Measurements from ENCODE around the gene CCDC167.

Gene CCDC167

DNA sequence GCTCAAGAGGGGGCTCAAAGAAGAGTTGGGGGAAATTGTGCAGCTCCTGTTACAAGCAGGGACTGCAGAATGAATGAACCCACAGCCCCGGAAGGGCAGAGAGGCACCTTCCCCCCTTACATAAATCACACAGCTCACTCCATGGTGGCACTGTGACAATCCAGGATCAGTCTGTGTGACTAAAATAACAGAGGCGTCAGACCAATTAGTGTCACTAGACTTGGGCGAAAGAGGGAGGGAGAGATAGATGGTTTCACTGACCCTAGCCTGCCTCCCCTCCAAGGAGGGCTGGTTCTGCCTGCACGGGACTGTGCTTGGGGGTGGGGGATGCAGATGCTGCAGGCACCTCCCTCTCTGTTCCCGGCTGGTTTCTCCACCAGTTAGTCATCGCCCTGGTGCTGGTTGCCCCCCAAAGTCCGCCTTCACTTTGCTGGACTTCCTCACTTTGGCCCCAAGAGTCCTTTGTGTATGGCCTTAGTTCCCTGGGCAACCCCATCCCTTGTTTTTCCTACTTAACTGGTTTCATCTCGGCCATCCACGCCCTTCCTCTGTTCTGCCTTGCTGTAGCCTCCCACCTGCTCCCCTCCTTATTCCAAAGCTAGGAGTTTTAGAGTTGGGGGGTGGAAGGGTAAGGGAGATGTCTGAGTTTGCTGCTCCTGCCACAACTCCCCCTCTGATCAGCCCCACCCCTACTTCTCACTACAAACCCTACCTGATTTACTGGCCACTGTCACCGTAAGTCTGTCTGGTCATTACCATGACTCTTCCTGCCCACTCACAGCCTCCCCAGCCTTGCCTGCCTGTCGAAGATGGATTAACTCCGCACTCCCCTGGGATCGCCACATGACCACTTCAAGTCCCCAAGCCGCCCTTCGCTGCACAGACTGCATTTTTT, 17.7 kb downstream of the CCDC167 start:
- no CpG with 5 or more reads among the region's 15 CpGs for WGBS (ENCODE audit: extremely low coverage, insufficient coverage, insufficient read length)
- peaks cover 48 to 65% of the 10 kb centered on the region in 2 experiments for H3K36me3 ChIP-seq (ENCODE audit: control insufficient read depth in 1 of 2, insufficient read depth in 2 of 2, low read length in 2 of 2)

DNA sequence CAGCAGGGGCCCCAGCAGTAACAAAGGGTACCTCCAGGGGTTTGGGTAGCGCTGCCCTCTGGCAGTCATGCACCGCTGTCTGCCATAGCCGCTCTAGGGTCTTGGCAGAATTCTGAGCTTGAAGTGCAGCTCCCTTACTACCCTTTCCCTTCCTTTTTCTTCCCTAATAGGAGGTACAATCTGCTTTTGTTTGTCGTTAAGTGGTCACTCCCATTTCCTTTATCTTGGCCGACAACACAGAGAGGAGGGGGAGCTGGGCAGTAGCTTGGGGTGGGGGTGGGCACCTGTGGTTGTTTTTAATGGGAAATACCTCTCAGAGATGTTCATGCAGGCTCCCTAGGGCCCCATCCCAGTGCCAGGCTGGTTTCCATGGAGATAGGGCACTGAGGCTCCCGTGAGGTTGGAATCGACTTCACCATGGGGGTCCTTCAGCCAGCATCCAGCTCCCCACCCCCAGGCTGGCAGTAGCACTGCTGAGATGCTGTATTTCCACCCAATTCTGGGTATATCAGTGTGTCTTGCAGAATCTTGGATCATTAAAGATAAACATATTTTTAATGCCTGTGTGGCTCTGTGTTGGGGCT, 18.6 kb downstream of the CCDC167 start:
- no peaks in the 10 kb centered on the region for H3K27me3 ChIP-seq (ENCODE audit: insufficient read depth, low read length)
- no peak overlapping the region for H4K8ac ChIP-seq (ENCODE audit: low read depth, low read length)
- H4K91ac ChIP-seq (ENCODE audit: low read depth, low read length): no peak overlapping the region
- H2AK5ac ChIP-seq (ENCODE audit: low read length): no peak overlapping the region
- no peaks in the 10 kb centered on the region for H3K79me1 ChIP-seq (ENCODE audit: low read length)
- no peak overlapping the region for H2BK120ac ChIP-seq (ENCODE audit: insufficient read depth, low read length, poor library complexity)
- no peak for DNase-seq
- H3K27ac ChIP-seq (ENCODE audit: low read depth, low read length): no peak overlapping the region
- no peak overlapping the region for H3K9ac ChIP-seq (ENCODE audit: low read length)
- H2AFZ ChIP-seq (ENCODE audit: insufficient read depth, low read length, poor library complexity): no peak overlapping the region
- H3K36me3 ChIP-seq (ENCODE audit: control insufficient read depth in 1 of 2, insufficient read depth in 2 of 2, low read length in 2 of 2): peaks cover 51 to 71% of the 10 kb centered on the region in 2 experiments
- no peak overlapping the region for H4K12ac ChIP-seq (ENCODE audit: low read depth, low read length)
- H3K4me2 ChIP-seq (ENCODE audit: low read length): no peak overlapping the region
- H3K4me3 ChIP-seq (ENCODE audit: low read depth, low read length): no peak overlapping the region
- H3K9me3 ChIP-seq (ENCODE audit: insufficient read depth, low read depth, low read length): no peaks in the 10 kb centered on the region
- no peak overlapping the region for H2BK5ac ChIP-seq (ENCODE audit: low read depth, low read length, poor library complexity)
- no peak overlapping the region for H3K18ac ChIP-seq (ENCODE audit: low read length)
- H3K14ac ChIP-seq (ENCODE audit: low read length): no peak overlapping the region
- H2BK12ac ChIP-seq (ENCODE audit: low read length): no peak overlapping the region
- no peak overlapping the region for H3K4ac ChIP-seq (ENCODE audit: low read depth, low read length)
- WGBS (ENCODE audit: extremely low coverage, insufficient coverage, insufficient read length): no CpG with 5 or more reads among the region's 7 CpGs
- no peaks in the 10 kb centered on the region for H3K4me1 ChIP-seq (ENCODE audit: control insufficient read depth in 1 of 2, insufficient read depth in 2 of 2, low read length in 2 of 2)
- H3K23ac ChIP-seq (ENCODE audit: low read length): no peak overlapping the region
- no peaks in the 10 kb centered on the region for H3K79me2 ChIP-seq (ENCODE audit: control insufficient read depth, insufficient read depth, low read length, poor library complexity)

More for the DNA sequence above, 17.7 kb downstream of the CCDC167 start:
- Histone ChIP-seq H3K4ac (ENCODE audit: low read depth, low read length) (no peak overlapping the region), H4K8ac (ENCODE audit: low read depth, low read length) (no peak overlapping the region), H2BK12ac (ENCODE audit: low read length) (no peak overlapping the region), H3K27ac (ENCODE audit: low read depth, low read length) (no peak overlapping the region), H3K79me1 (ENCODE audit: low read length) (no peaks in the 10 kb centered on the region), H2BK120ac (ENCODE audit: insufficient read depth, low read length, poor library complexity) (no peak overlapping the region), H4K91ac (ENCODE audit: low read depth, low read length) (no peak overlapping the region), H3K18ac (ENCODE audit: low read length) (no peak overlapping the region), H4K12ac (ENCODE audit: low read depth, low read length) (no peak overlapping the region), H2AFZ (ENCODE audit: insufficient read depth, low read length, poor library complexity) (no peak overlapping the region), H3K9ac (ENCODE audit: low read length) (no peak overlapping the region), H3K23ac (ENCODE audit: low read length) (no peak overlapping the region), H3K4me2 (ENCODE audit: low read length) (no peak overlapping the region), H3K4me1 (ENCODE audit: control insufficient read depth in 1 of 2, insufficient read depth in 2 of 2, low read length in 2 of 2) (no peaks in the 10 kb centered on the region), H3K79me2 (ENCODE audit: control insufficient read depth, insufficient read depth, low read length, poor library complexity) (no peaks in the 10 kb centered on the region), H2BK5ac (ENCODE audit: low read depth, low read length, poor library complexity) (no peak overlapping the region), H3K27me3 (ENCODE audit: insufficient read depth, low read length) (no peaks in the 10 kb centered on the region), H3K9me3 (ENCODE audit: insufficient read depth, low read depth, low read length) (no peaks in the 10 kb centered on the region), H3K4me3 (ENCODE audit: low read depth, low read length) (no peak overlapping the region), H2AK5ac (ENCODE audit: low read length) (no peak overlapping the region), H3K14ac (ENCODE audit: low read length) (no peak overlapping the region)
- DNase-seq: no peak

DNA sequence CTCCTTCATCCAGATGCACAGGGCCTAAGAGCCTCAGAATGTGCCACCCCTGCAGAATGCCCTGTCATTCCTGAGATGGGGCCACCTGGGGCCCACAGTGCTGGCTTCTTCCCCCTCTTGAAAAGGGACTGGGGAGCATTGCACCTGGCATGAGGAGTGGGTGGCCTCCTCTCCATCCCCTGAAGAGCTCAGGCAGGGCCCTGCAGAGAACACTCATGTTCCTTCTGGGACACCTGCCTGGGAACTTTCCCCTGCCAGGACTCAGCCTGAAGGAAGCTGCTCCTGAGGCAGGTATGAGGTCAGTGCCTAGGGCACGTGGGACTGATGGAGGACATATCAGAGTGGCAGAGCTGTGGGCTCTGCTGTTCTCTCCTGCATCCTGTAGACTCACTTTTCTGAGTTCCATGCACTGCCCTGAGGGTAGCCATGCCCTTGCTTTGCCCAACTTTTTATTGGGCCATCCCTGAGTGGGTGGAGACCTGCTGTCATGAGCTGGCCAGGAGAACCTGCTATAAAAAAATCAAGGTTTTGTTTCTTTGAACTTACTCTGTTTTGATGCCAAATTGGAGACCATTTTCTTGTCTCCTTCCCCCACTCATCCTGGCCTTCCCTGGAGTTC, 19.5 kb downstream of the CCDC167 start:
- H4K91ac ChIP-seq (ENCODE audit: low read depth, low read length): no peak overlapping the region

DNA sequence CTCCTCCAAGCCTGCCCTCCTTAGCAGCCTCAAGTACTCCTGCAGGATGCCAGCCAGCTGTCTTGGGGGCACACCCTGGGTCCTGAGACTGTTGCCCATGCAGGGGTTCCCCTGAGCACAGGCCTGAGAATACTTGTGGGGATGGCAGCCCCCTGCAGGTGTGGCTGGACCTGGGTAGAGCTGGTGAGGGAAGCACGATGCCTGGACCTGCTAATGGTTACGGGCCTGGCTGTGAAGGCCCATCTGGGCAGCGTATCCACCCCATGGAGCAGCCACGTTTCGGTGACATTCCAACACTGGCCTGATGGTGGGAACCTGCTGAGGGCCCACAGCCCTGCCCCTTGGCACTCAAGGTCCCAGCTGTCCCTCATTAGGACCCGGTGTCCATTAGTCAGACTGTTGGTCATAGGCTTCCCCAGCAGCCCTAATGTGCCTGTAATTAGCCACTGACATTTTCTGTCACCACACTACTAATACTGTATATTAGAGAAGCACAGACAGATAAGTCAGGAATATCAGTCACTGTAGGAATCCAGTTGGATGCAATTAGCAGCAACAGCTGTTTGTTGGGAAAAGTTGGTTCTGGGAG, 20.3 kb downstream of the CCDC167 start:
- Histone ChIP-seq H4K91ac (ENCODE audit: low read depth, low read length) (no peak overlapping the region), H3K79me2 (ENCODE audit: control insufficient read depth, insufficient read depth, low read length, poor library complexity) (no peaks in the 10 kb centered on the region), H3K79me1 (ENCODE audit: low read length) (no peaks in the 10 kb centered on the region), H3K4me1 (ENCODE audit: control insufficient read depth in 1 of 2, insufficient read depth in 2 of 2, low read length in 2 of 2) (no peaks in the 10 kb centered on the region), H3K14ac (ENCODE audit: low read length) (no peak overlapping the region), H4K12ac (ENCODE audit: low read depth, low read length) (no peak overlapping the region), H3K36me3 (ENCODE audit: control insufficient read depth in 1 of 2, insufficient read depth in 2 of 2, low read length in 2 of 2) (peaks cover 66 to 87% of the 10 kb centered on the region in 2 experiments), H4K8ac (ENCODE audit: low read depth, low read length) (no peak overlapping the region), H3K23ac (ENCODE audit: low read length) (no peak overlapping the region), H3K9me3 (ENCODE audit: insufficient read depth, low read depth, low read length) (no peaks in the 10 kb centered on the region), H2BK120ac (ENCODE audit: insufficient read depth, low read length, poor library complexity) (no peak overlapping the region), H3K27me3 (ENCODE audit: insufficient read depth, low read length) (no peaks in the 10 kb centered on the region), H2BK5ac (ENCODE audit: low read depth, low read length, poor library complexity) (no peak overlapping the region), H2BK12ac (ENCODE audit: low read length) (no peak overlapping the region), H2AK5ac (ENCODE audit: low read length) (no peak overlapping the region), H2AFZ (ENCODE audit: insufficient read depth, low read length, poor library complexity) (no peak overlapping the region), H3K4me2 (ENCODE audit: low read length) (no peak overlapping the region), H3K18ac (ENCODE audit: low read length) (no peak overlapping the region), H3K4me3 (ENCODE audit: low read depth, low read length) (no peak overlapping the region), H3K27ac (ENCODE audit: low read depth, low read length) (no peak overlapping the region), H3K9ac (ENCODE audit: low read length) (no peak overlapping the region), H3K4ac (ENCODE audit: low read depth, low read length) (no peak overlapping the region)
- WGBS (ENCODE audit: extremely low coverage, insufficient coverage, insufficient read length): no CpG with 5 or more reads among the region's 6 CpGs
- no peak for DNase-seq

More for the DNA sequence above, 19.5 kb downstream of the CCDC167 start:
- H3K36me3 ChIP-seq (ENCODE audit: control insufficient read depth in 1 of 2, insufficient read depth in 2 of 2, low read length in 2 of 2): peaks cover 57 to 78% of the 10 kb centered on the region in 2 experiments
- H3K79me2 ChIP-seq (ENCODE audit: control insufficient read depth, insufficient read depth, low read length, poor library complexity): no peaks in the 10 kb centered on the region
- H3K27ac ChIP-seq (ENCODE audit: low read depth, low read length): no peak overlapping the region
- no peak overlapping the region for H3K14ac ChIP-seq (ENCODE audit: low read length)
- no peak overlapping the region for H2BK5ac ChIP-seq (ENCODE audit: low read depth, low read length, poor library complexity)
- no peak for DNase-seq
- H3K18ac ChIP-seq (ENCODE audit: low read length): no peak overlapping the region
- no CpG with 5 or more reads among the region's 1 CpG for WGBS (ENCODE audit: extremely low coverage, insufficient coverage, insufficient read length)
- no peak overlapping the region for H2BK12ac ChIP-seq (ENCODE audit: low read length)
- H3K4me3 ChIP-seq (ENCODE audit: low read depth, low read length): no peak overlapping the region
- H2BK120ac ChIP-seq (ENCODE audit: insufficient read depth, low read length, poor library complexity): no peak overlapping the region
- no peaks in the 10 kb centered on the region for H3K4me1 ChIP-seq (ENCODE audit: control insufficient read depth in 1 of 2, insufficient read depth in 2 of 2, low read length in 2 of 2)
- H3K9me3 ChIP-seq (ENCODE audit: insufficient read depth, low read depth, low read length): no peaks in the 10 kb centered on the region
- H2AFZ ChIP-seq (ENCODE audit: insufficient read depth, low read length, poor library complexity): no peak overlapping the region
- H3K23ac ChIP-seq (ENCODE audit: low read length): no peak overlapping the region
- no peak overlapping the region for H4K8ac ChIP-seq (ENCODE audit: low read depth, low read length)
- H3K27me3 ChIP-seq (ENCODE audit: insufficient read depth, low read length): no peaks in the 10 kb centered on the region
- no peak overlapping the region for H3K9ac ChIP-seq (ENCODE audit: low read length)
- no peak overlapping the region for H2AK5ac ChIP-seq (ENCODE audit: low read length)
- H4K12ac ChIP-seq (ENCODE audit: low read depth, low read length): no peak overlapping the region
- H3K4ac ChIP-seq (ENCODE audit: low read depth, low read length): no peak overlapping the region
- H3K79me1 ChIP-seq (ENCODE audit: low read length): no peaks in the 10 kb centered on the region
- H3K4me2 ChIP-seq (ENCODE audit: low read length): no peak overlapping the region

Measured in trophoblast cell (in vitro differentiated cells and primary cell).